Testis (tissue), 3 donors: ENCODE measurements around the gene DHX34. TPM values are rescaled to one million over a fixed set of nuclear protein-coding genes. Genes with fewer than 3 reads are reported as not detected.

Experiments used
- DNase-seq: peaks from one replicate; pipeline ENCODE4 v3.0.0-alpha.2; 2019
- H3K27ac ChIP-seq, 2 donors: fragments of 200-600 bp; sonication (generic); one replicate each; pipeline ENCODE4 v1.5.1; 2019
- H3K27me3 ChIP-seq: fragments of 200-600 bp; sonication (generic); one replicate; pipeline ENCODE4 v1.5.1; 2019
- H3K36me3 ChIP-seq: fragments of 200-600 bp; sonication (generic); one replicate; pipeline ENCODE4 v1.5.1; 2017; ENCODE audit warnings: low read depth; ENCODE audit errors: missing control alignments
- H3K4me1 ChIP-seq: fragments of 200-600 bp; sonication (generic); one replicate; pipeline ENCODE4 v1.5.1; 2019
- H3K4me3 ChIP-seq, 2 donors: fragments of 200-600 bp; sonication (generic); one replicate each; pipeline ENCODE4 v1.5.1; 2017 to 2019
- H3K9me3 ChIP-seq: fragments of 200-600 bp; sonication (generic); one replicate; pipeline ENCODE4 v1.5.1; 2017
- CTCF ChIP-seq, 3 experiments: fragments of 450-650 bp in 2 of 3; fragments of 200-600 bp in 1 of 3; sonication (generic) in 1 of 3; IDR thresholded peaks; one replicate each; pipeline ENCODE4 v1.5.1; 2016 to 2019; ENCODE audit warnings: antibody characterized with exemption in 3 of 3, mild to moderate bottlenecking in 2 of 3, moderate library complexity in 1 of 3
- POLR2A ChIP-seq: fragments of 450-650 bp; IDR thresholded peaks from one replicate; pipeline ENCODE4 v1.6.1; 2017; ENCODE audit warnings: antibody characterized with exemption, mild to moderate bottlenecking, moderate library complexity
- WGBS, 2 donors: methylation state at CpG; one replicate each; pipeline ENCODE4 v1.1.5; 2018; 5-methylcytosine and 5-hydroxymethylcytosine counted together
- intact Hi-C: fragments of 100-400 bp; cut with DNase I; formaldehyde crosslinking; loops from one replicate; pipeline ENCODE4 v1.15.1; 2023; ENCODE audit warnings: low total_unique reads
- polyA plus RNA-seq: library from polyadenylated mRNA; stranded (reverse); fragments of 350-450 nt; fragmentation: Illumina TruSeq; extraction: RNeasy Lipid Tissue Mini Kit (QIAGEN cat#74804); gene quantifications from one replicate; pipeline ENCODE4 v1.2.3, GENCODE V29; 2014; ENCODE audit warnings: low read depth, low replicate concordance; ENCODE audit not compliant: insufficient read depth
- total RNA-seq, 2 donors: library from RNA; depleted of rRNA; stranded (reverse); fragments of >200 nt; gene quantifications; one replicate each; pipeline ENCODE4 v1.2.3, GENCODE V29; 2016

DHX34 gene
- total and polyA plus RNA-seq, 3 donors from 2014 or later = 55.1 to 102 (median 67.5) TPM

GRCh38 chr19:47389150-47389556 lies 40.0 kb downstream of the DHX34 start:
- no peak for DNase-seq
- Histone ChIP-seq H3K4me1 (no peaks in the 10 kb centered on the region), H3K36me3 (no peaks in the 10 kb centered on the region), H3K27ac (no peak overlapping the region), H3K27me3 (no peaks in the 10 kb centered on the region), H3K4me3 (no peak overlapping the region), H3K9me3 (no peaks in the 10 kb centered on the region)
- TF ChIP-seq CTCF (IDR thresholded peaks at IDR 0.05) (no peak), POLR2A (no peak)
- intact Hi-C loops = no loop called here
- WGBS, 2 donors = 86% methylated on average over 9 of the region's 9 CpGs

- H3K9me3 ChIP-seq = no peaks in the 10 kb centered on the region
- H3K27ac ChIP-seq = no peak overlapping the region
- no peaks in the 10 kb centered on the region for H3K4me1 ChIP-seq
- intact Hi-C loops = no loop called here
- WGBS, 2 donors = 78 to 84% methylated on average over 17 to 20 of the region's 20 CpGs
- no peak overlapping the region for H3K4me3 ChIP-seq
- no peaks in the 10 kb centered on the region for H3K36me3 ChIP-seq
- DNase-seq = no peak
- TF ChIP-seq CTCF (IDR thresholded peaks at IDR 0.05) = no peak
- TF ChIP-seq POLR2A = no peak
- H3K27me3 ChIP-seq = no peaks in the 10 kb centered on the region
Observed at GRCh38 chr19:47390533-47391488, 41.7 kb downstream of the DHX34 start.

- TF ChIP-seq POLR2A = no peak
- peak; percentile 63 to 92 (median 82) for TF ChIP-seq CTCF (IDR thresholded peaks at IDR 0.05)
- Histone ChIP-seq H3K4me1 (no peaks in the 10 kb centered on the region), H3K27ac (no peak overlapping the region), H3K9me3 (no peaks in the 10 kb centered on the region), H3K4me3 (no peak overlapping the region), H3K36me3 (no peaks in the 10 kb centered on the region), H3K27me3 (no peaks in the 10 kb centered on the region)
- intact Hi-C loops = no loop called here
- DNase-seq = peak; percentile 81
- 41 to 48% methylated on average over 14 to 15 of the region's 15 CpGs for WGBS, 2 donors
Observed at GRCh38 chr19:47391510-47392223, 42.6 kb downstream of the DHX34 start.

GRCh38 chr19:47398707-47399597 lies 49.8 kb downstream of the DHX34 start:
- 60 to 63% methylated on average over 23 to 24 of the region's 24 CpGs for WGBS, 2 donors
- intact Hi-C loops = no loop called here
- Histone ChIP-seq H3K9me3 (no peaks in the 10 kb centered on the region), H3K4me3 (no peak overlapping the region), H3K36me3 (no peaks in the 10 kb centered on the region), H3K4me1 (no peaks in the 10 kb centered on the region), H3K27me3 (no peaks in the 10 kb centered on the region), H3K27ac (no peak overlapping the region)
- no peak for DNase-seq
- TF ChIP-seq POLR2A (no peak), CTCF (IDR thresholded peaks at IDR 0.05) (no peak)
